ENCODE measurements around the gene F8A3.
"Not testable (repeated sequence)": the region's sequence is repeated elsewhere in the genome, so short reads cannot be mapped to it uniquely, and the experiment has no call there.

F8A3 gene

DNA sequence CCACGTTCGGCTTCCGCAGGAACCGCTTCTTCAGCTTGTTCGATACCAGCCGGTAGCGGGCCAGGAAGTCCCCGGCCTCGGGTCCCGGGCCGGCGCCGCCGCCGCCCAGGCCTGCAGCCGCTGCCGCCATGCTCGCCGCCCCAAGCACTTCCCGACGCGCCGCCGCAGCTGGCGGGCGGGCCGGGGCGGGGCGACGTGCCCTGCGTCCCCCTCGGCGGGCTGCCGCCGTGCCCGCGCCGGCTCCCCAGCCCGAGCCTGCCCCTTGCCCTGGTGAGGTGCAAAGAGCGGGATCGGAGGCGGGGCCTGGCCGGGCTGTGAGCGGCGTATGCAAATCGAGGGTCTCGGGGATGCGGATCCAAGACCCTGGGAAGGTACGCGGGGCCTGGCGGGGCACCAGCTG, at the start of gene F8A3:
Gene F8A3 (minus strand): TSS at position 150 of the 400 bp plus-strand sequence. CDS start 20 bp downstream, at position 130.
- not testable (repeated sequence) for DNase-seq (ENCODE audit: low read depth in 2 of 2)

DNA sequence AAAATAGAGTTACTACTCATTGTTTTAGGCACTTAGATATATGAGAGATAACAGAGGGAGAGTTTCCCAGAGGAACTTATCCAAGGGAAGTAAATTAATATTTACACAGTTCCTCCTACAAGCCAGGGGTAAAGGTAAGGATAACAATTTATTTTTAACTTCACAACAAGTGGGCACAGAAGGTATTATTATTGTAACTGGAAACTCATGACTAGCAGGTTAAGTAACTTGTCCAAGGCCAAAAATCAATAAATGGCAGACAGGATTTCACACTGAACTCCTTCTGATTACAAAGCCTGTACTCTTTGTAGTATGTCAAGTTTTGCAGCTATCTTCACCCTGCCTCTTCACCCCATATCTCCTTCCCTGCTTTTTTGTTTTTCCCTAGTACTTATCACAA, 46.9 kb upstream of the F8A3 start:
- no peak for DNase-seq (ENCODE audit: low read depth in 2 of 2)

DNA sequence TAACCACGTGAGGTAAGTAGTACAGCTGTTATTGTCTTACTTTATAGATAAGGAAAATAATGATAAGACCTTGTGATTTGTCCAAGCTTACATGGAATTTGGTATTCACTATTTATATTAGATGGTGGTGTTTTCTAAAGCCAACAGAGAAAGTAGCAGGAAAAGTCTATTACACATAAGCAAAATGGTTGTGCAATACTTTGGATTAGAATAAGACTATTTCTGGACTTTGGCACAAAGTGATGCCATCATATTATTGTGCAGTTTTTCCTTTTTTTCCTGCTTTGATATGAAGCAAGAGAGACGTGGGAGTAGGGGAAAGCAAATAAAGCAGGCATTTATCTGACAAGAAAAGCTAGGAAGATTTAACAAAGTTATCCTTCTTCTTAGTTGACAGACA, 36.7 kb upstream of the F8A3 start:
- not testable (repeated sequence) for DNase-seq (ENCODE audit: low read depth in 2 of 2)

DNA sequence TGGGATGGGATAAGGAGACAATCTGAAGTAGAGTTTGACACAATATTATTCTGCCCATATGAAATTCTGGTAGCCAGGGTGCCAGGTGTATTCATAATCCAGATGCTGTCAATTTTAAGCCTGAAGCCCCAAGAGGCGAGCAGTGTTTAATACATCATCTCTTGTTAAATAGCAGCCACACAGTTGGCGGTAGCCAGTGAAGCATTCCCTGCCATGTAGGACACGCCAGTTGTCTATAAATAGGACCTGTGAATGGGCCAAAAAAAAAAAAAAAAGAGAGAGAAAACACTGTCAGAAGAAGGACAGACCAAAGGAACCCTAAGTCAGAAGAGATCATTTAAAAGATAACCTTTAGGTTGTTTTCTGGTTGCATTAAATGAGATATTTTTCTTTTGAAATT, 33.0 kb upstream of the F8A3 start:
- not testable (repeated sequence) for DNase-seq (ENCODE audit: low read depth in 2 of 2)

DNA sequence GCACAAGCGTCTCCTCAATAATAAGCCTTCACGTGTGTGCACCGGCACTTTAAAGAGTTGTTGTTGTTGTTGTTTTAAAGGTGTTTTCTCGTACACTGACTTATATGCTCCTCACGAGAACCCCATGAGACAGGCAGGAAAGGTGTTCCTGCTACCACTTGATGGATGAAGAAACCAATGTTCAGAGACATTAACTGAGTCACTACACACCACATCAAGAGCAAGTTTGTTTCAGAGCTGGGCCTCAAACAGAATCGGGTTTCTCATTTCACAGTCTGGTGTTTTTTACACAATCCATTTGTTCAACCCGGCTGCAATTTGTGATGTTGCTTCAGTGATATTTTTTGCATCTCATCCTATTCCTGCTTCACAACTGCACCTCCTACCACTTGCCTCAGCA, 18.7 kb upstream of the F8A3 start:
- not testable (repeated sequence) for DNase-seq (ENCODE audit: low read depth in 2 of 2)

DNA sequence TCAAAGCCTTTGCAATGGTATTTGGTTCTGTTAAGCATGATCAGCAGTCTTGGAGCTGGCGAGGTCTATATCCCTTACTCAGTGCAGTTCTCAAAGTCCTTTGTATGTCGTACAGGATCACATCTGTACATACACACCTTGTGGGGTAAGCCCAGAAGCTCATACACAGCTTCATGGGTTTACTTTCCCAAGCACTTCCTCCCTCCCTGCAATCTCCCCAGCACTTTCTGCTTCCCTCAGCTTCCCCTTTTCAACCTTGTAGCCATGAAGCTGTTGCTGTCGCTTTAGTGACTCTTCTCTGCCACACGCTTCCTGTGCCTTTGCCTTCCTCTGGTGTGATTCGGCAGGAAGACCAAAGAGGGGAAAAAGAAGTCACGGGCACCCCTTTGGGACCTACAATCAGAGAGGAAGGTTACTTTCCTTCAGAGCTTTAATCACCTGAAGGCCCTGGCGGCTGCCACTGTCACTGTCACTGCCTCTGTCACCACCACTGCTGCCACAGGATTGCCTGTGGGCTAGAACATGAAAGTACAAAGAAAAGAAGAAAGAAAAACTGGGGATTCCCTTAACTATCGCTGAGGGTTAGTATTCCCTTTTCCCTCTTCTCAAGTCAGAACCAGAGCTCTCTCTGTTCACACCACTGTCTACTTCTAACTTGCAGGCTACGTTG, 8.0 kb upstream of the F8A3 start:
- not testable (repeated sequence) for DNase-seq (ENCODE audit: low read depth in 2 of 2)

DNA sequence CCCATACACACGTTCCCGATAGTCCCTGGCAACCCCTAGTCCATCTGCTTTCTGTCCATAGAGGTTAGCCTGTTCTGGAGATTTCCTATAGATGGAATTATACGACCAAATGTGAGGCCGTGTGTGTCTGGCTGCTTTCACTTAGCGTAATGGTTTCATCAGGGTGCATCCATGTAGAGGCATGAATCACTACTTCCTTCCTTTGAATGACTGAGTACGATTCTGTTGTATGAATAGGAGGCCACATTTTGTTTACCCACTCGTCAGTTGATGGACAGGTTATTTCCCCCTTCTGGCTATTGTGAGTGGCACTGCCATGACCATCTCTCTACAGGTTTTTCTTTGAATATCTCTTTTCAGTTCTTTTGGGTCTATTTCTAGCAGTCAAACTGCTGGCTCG, 2.1 kb upstream of the F8A3 start:
- DNase-seq (ENCODE audit: low read depth in 2 of 2): not testable (repeated sequence)

DNA sequence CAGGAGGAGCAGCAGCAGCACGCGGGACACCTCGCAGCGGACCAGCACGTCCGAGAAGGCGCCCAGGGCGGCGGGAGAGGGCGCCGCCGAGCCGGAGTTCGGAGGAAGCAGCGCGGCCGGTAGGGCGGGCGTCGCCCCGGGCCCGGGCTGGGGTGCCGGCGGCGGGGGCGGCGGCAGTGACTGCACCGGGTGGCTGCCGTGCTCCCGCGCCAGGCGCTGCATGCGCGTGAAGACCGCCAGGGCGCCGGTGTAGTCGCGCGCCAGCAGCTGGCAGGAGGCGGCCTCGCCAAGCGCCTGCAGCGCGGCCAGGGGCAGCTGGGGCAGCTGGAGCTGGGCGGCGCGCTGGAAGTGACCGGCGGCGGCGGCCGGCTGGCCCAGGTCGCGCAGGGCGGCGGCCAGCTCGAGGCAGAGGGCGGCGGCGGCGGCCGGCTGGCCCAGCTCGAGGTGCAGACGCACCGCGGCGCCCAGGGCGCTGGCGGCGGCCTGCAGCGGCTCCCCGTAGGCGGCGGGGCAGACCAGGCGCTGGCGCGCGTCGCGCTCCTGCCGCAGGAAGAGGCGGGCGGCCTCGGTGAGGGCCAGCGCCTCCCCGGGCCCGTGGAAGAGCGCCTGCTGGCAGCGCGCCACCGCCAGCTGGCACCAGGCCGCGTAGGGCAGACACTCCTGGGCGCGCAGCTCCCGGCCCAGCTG, 516 bp downstream of the F8A3 start:
- not testable (repeated sequence) for DNase-seq (ENCODE audit: low read depth in 2 of 2)

DNA sequence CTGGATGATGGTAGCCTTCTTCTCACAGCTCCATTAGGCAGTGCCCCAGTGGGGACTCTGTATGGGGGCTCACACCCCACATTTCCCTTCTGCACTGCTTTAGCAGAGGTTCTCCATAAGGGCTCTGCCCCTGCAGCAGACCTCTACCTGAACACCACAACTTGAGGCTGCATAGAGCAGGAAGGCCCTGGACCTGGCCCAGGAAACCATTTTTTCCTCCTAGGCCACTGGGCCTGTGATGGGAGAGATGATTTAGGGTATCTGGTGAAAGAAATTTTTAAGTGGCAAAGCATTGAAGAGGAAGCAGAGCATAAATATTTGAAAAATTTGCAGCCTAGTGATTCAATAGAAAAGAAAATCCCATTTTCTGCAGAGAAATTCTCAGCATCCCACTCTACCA, 17.3 kb downstream of the F8A3 start:
- DNase-seq (ENCODE audit: low read depth in 2 of 2): no peak

DNA sequence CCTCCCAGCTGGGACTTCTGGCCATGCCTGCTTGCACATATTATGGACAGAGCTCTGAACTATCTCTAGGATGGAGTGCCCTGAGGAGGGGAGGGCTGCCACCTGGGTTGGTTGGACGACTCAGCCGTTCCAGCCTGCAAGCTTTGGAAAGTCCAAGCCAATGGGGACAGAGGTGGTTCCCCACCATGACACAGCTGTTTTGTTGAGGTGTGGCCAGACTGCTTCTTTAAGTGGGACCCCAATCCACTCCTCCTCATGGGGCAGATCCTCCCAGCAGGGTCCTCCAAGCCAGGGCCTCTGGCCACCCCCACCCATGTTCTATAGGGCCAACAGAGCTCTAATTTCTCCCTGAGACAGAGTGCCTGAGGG, 22.7 kb downstream of the F8A3 start:
- DNase-seq (ENCODE audit: low read depth in 2 of 2): no peak

DNA sequence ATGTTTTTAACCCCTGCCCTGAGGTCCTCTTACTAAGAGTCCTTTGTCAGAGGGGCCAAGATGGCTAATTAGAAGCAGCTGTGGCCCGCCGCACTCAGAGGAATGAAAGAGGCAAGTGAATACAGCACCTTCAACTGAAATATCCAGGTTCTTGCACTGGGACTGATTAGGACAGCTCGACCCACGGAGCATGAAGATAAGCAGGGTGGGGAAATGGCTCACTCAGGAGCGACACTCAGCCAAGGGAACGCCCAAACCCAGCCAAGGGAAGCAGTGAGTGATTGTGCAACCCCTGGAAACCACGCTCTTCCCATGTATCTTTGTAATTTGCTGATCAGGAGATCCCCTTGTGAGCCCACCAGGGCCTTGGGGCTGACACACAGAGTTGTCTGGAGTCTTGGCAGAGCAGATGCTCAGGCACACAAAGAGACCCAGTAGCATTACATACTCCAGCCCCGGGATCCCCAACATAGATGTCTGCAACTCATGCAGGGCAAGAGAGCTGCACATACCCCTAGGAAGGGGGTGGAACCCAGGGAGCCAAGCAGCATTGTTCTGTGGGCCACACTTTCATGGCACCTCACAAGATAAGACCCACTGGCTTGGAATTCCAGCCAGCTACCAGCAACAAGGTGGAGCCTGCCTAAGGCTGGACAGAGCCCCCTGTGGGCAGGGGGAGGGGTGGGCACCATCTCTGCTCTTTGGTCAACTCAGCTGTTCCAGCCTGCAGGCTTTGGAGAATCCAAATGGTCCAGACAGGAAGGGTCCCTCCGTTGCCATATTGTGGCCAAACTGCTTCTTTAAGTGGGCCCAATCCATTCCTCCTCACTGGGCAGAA, 23.3 kb downstream of the F8A3 start:
- no peak for DNase-seq (ENCODE audit: low read depth in 2 of 2)

DNA sequence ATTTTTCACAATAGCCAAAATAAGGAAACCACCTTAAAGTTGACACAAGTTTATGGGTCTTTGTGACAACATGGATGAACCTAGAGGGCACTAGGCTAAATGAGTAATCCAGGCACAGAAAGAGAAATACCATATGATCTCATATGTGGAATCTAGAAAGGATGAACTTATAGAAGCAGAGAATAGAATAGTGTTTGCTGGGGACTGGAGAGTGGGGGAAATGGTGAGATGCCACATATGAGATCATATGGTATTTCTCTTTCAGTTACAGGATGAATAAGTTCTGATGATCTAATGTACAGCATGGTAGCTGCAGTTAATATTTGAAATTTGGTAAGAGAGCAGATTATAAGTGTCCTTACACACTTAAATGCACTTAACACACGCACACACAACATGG, 40.7 kb downstream of the F8A3 start:
- DNase-seq (ENCODE audit: low read depth in 2 of 2): no peak
